ENCODE measurements around the gene ITGA1. TPM values are rescaled to one million over a fixed set of nuclear protein-coding genes. Genes with fewer than 3 reads are reported as not detected.
"Not testable (repeated sequence)": the region's sequence is repeated elsewhere in the genome, so short reads cannot be mapped to it uniquely, and the experiment has no call there.

Gene ITGA1
- total RNA-seq, 1 donor from 2014 or later, result 10.0 TPM

GRCh38 chr5:52863715-52864290 lies 76.1 kb downstream of the ITGA1 start:
- TF ChIP-seq CTCF (IDR thresholded peaks at IDR 0.05; ENCODE audit: insufficient read depth, low read length, poor library complexity, severe bottlenecking), result no peak
- no peaks in the 10 kb centered on the region for H3K36me3 ChIP-seq (ENCODE audit: control insufficient read depth, insufficient read depth, low read length)
- DNase-seq (ENCODE audit: low read depth), result no peak
- H3K4me3 ChIP-seq (ENCODE audit: low read depth, low read length), result no peak overlapping the region
- no peaks in the 10 kb centered on the region for H3K27me3 ChIP-seq (ENCODE audit: control insufficient read depth, insufficient read depth, low read length)

DNA sequence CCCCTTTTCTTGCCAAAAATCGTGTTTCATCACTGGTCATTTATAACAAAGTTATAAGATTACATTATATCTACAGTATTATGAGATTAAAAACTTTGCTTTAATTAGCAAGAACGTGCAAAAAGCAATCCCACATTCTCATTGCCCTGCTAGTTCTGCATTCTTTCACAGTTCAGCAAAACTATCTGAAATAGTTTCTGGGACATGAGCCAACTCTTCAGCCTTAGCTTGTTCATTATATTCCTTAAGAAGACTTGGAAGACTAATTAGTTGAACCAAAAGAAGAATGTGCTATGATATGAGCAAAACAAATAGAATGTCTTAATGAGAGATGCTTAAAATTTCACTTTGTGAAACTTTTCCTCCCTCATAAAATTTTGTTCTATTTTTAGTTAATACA lies 76.7 kb downstream of the ITGA1 start:
- H3K36me3 ChIP-seq (ENCODE audit: control insufficient read depth, insufficient read depth, low read length), result no peaks in the 10 kb centered on the region
- peak; percentile 25 for DNase-seq (ENCODE audit: low read depth)
- TF ChIP-seq CTCF (IDR thresholded peaks at IDR 0.05; ENCODE audit: insufficient read depth, low read length, poor library complexity, severe bottlenecking), result no peak
- no peak overlapping the region for H3K4me3 ChIP-seq (ENCODE audit: low read depth, low read length)
- H3K27me3 ChIP-seq (ENCODE audit: control insufficient read depth, insufficient read depth, low read length), result no peaks in the 10 kb centered on the region

DNA sequence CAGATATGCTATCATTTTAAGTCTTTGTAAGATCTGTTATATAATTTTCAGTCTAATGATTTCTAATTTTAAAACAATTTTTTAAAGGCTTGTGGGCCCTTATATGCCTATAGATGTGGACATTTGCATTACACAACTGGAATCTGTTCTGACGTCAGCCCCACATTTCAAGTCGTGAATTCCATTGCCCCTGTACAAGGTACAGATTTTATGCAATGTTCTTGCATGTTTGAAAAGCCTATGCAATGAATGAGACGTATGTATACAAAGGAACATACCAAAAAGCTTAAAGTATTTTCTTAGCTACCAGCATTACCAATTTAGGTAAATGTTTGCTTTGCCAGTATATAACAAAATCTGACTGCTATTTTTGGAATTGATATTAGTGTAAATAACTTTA lies 77.2 kb downstream of the ITGA1 start:
- TF ChIP-seq CTCF (IDR thresholded peaks at IDR 0.05; ENCODE audit: insufficient read depth, low read length, poor library complexity, severe bottlenecking), result no peak
- DNase-seq (ENCODE audit: low read depth), result no peak
- no peaks in the 10 kb centered on the region for H3K36me3 ChIP-seq (ENCODE audit: control insufficient read depth, insufficient read depth, low read length)
- H3K27me3 ChIP-seq (ENCODE audit: control insufficient read depth, insufficient read depth, low read length), result no peaks in the 10 kb centered on the region
- no peak overlapping the region for H3K4me3 ChIP-seq (ENCODE audit: low read depth, low read length)

- H3K4me3 ChIP-seq (ENCODE audit: low read depth, low read length); H3K36me3 ChIP-seq (ENCODE audit: control insufficient read depth, insufficient read depth, low read length); DNase-seq (ENCODE audit: low read depth); H3K27me3 ChIP-seq (ENCODE audit: control insufficient read depth, insufficient read depth, low read length): not testable (repeated sequence)
Measured at GRCh38 chr5:52865991-52866390, 78.3 kb downstream of the ITGA1 start.

DNA sequence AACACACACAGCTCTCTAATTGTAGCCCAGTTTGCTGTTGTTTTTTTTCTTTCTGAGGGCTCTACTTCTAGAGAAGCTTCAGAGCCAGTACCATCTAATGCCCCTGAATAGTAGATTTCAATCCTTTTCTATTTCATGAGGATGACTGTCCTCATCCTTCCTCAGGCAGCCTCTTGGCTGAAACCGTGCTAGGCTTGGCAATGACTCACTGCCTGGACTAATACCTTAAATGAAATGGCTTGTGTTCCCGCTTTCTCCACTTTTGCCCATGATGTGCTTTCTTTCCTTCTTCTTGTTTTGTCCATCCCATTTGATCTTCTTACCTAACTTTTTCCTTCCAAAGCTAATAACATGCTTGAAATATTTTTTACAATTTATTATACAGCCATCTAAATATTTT lies 80.1 kb downstream of the ITGA1 start:
- H3K27me3 ChIP-seq (ENCODE audit: control insufficient read depth, insufficient read depth, low read length), result no peaks in the 10 kb centered on the region
- TF ChIP-seq CTCF (IDR thresholded peaks at IDR 0.05; ENCODE audit: insufficient read depth, low read length, poor library complexity, severe bottlenecking), result no peak
- H3K4me3 ChIP-seq (ENCODE audit: low read depth, low read length), result no peak overlapping the region
- no peaks in the 10 kb centered on the region for H3K36me3 ChIP-seq (ENCODE audit: control insufficient read depth, insufficient read depth, low read length)
- DNase-seq (ENCODE audit: low read depth), result no peak

- DNase-seq (ENCODE audit: low read depth), result no peak
- TF ChIP-seq CTCF (IDR thresholded peaks at IDR 0.05; ENCODE audit: insufficient read depth, low read length, poor library complexity, severe bottlenecking), result no peak
- Histone ChIP-seq H3K4me3 (ENCODE audit: low read depth, low read length) (no peak overlapping the region), H3K36me3 (ENCODE audit: control insufficient read depth, insufficient read depth, low read length) (no peaks in the 10 kb centered on the region), H3K27me3 (ENCODE audit: control insufficient read depth, insufficient read depth, low read length) (no peaks in the 10 kb centered on the region)
Measured at GRCh38 chr5:52868417-52868816, 80.7 kb downstream of the ITGA1 start.
